OCI-LY7 (cell line): ENCODE results near the gene GRK4. TPM values are rescaled to one million over a fixed set of nuclear protein-coding genes. Genes with fewer than 3 reads are reported as not detected.

Experiments
- BruUV-seq: library from RNA; stranded (reverse); fragments of 400-500 nt; replicated peaks from 2 replicates; lab custom pipeline; 2021; lab: Mats Ljungman, UMichigan
- CTCF ChIA-PET: fragments of 300-600 bp; sonication (Branson Sonifier 250); formaldehyde crosslinking; loops from one replicate; lab custom pipeline; 2022; ENCODE audit warnings: antibody characterized with exemption; ENCODE audit not compliant: unreplicated experiment; lab: Charles Lee
- POLR2A ChIA-PET: fragments of 300-600 bp; sonication (Branson Sonifier 250); formaldehyde crosslinking; loops from one replicate; lab custom pipeline; 2022; ENCODE audit warnings: antibody characterized with exemption; lab: Charles Lee
- DNase-seq: peaks from one replicate; pipeline ENCODE4 v3.0.0-alpha.2; 2015; ENCODE audit warnings: low spot score
- H2AFZ ChIP-seq: fragments of 200-600 bp; sonication (generic), shearing (Covaris generic); 2 replicates; pipeline ENCODE4 v1.6.1; 2014; ENCODE audit warnings: mild to moderate bottlenecking, antibody characterized with exemption, low read length, moderate library complexity
- H3K27ac ChIP-seq: fragments of 200-600 bp; sonication (generic); 2 replicates; pipeline ENCODE4 v1.5.1; 2014; ENCODE audit warnings: mixed run types, low read depth, mild to moderate bottlenecking, moderate library complexity, low read length, inconsistent platforms; ENCODE audit not compliant: poor library complexity, severe bottlenecking
- H3K36me3 ChIP-seq: fragments of 200-600 bp; sonication (generic); 2 replicates; pipeline ENCODE4 v1.6.1; 2014; ENCODE audit warnings: mild to moderate bottlenecking, antibody characterized with exemption, low read length, moderate library complexity, mixed read lengths; ENCODE audit not compliant: insufficient read depth
- H3K4me1 ChIP-seq: fragments of 200-600 bp; sonication (generic); 2 replicates; pipeline ENCODE4 v1.5.1; 2014; ENCODE audit warnings: mild to moderate bottlenecking, low read length; ENCODE audit not compliant: insufficient read depth, poor library complexity, severe bottlenecking
- H3K4me2 ChIP-seq: fragments of 200-600 bp; sonication (generic); 2 replicates; pipeline ENCODE4 v1.6.1; 2014; ENCODE audit warnings: mild to moderate bottlenecking, low read length
- H3K4me3 ChIP-seq: fragments of 200-600 bp; sonication (generic); 2 replicates; pipeline ENCODE4 v1.5.1; 2014; ENCODE audit warnings: mild to moderate bottlenecking, low read depth, low read length; ENCODE audit not compliant: poor library complexity, severe bottlenecking
- H3K79me2 ChIP-seq: fragments of 200-600 bp; sonication (generic); 2 replicates; pipeline ENCODE4 v1.6.1; 2016; ENCODE audit warnings: low read depth, mild to moderate bottlenecking, low read length, moderate library complexity, mixed read lengths; ENCODE audit not compliant: insufficient read depth
- H3K9me2 ChIP-seq: fragments of 200-600 bp; sonication (generic); 2 replicates; pipeline ENCODE4 v1.6.1; 2016; ENCODE audit warnings: mild to moderate bottlenecking, low read length, mixed read lengths; ENCODE audit not compliant: insufficient read depth
- H3K9me3 ChIP-seq: fragments of 200-600 bp; sonication (generic); 2 replicates; pipeline ENCODE4 v1.6.1; 2014; ENCODE audit warnings: mild to moderate bottlenecking, mixed run types, low read length, mixed read lengths
- H4K20me1 ChIP-seq: fragments of 200-600 bp; sonication (generic); 2 replicates; pipeline ENCODE4 v1.6.1; 2014; ENCODE audit warnings: mild to moderate bottlenecking, antibody characterized with exemption, low read length, moderate library complexity, mixed read lengths; ENCODE audit not compliant: insufficient read depth
- CTCF ChIP-seq: fragments of 200-600 bp; sonication (generic); conservative IDR thresholded peaks from 2 replicates; pipeline ENCODE4 v1.5.1; 2014; ENCODE audit warnings: mild to moderate bottlenecking, antibody characterized with exemption, low read length, moderate library complexity, mixed read lengths
- EZH2phosphoT487 ChIP-seq: fragments of 200-600 bp; sonication (generic); IDR thresholded peaks from 2 replicates; pipeline ENCODE4 v1.6.1; 2018; ENCODE audit warnings: low read depth, borderline replicate concordance, mild to moderate bottlenecking, mixed run types, antibody characterized with exemption, low read length, moderate library complexity, mixed read lengths
- intact Hi-C: fragments of 100-400 bp; cut with micrococcal nuclease; formaldehyde crosslinking; loops from one replicate; pipeline ENCODE4 v1.10.0; 2022; ENCODE audit not compliant: unreplicated experiment
- total RNA-seq, 2 experiments: library from RNA; depleted of rRNA in 1 of 2; stranded (reverse); fragments of >200 nt in 1 of 2; shearing (Covaris generic) in 1 of 2; gene quantifications; 2 replicates each; pipeline ENCODE4 v1.2.3, GENCODE V29; 2014 to 2022

The GRK4 gene
- total RNA-seq, 2 experiments from 2014 or later: 6.5 to 9.1 TPM

GRCh38 chr4:3082925-3083515 is 119.6 kb downstream of the GRK4 start:
- BruUV-seq: no TSS peak
- Histone ChIP-seq H3K9me3 (no peaks in the 10 kb centered on the region), H3K4me3 (no peak overlapping the region), H2AFZ (no peak overlapping the region), H3K4me1 (peaks cover 16% of the 10 kb centered on the region), H3K36me3 (peaks cover 45% of the 10 kb centered on the region), H3K4me2 (no peak overlapping the region), H4K20me1 (peaks cover 5% of the 10 kb centered on the region; the same call in 1 of the 2 replicates), H3K27ac (no peak overlapping the region), H3K9me2 (no peaks in the 10 kb centered on the region), H3K79me2 (peaks cover 78% of the 10 kb centered on the region)
- TF ChIP-seq EZH2phosphoT487: no peak
- TF ChIP-seq CTCF: no peak
- CTCF ChIA-PET: no interaction called here
- DNase-seq: no peak
- intact Hi-C loops: no loop called here
- POLR2A ChIA-PET: interaction anchor here (0.6 kb wide), 1 partner anchor 1597 kb away, joined by 5 read pairs; no protein-coding TSS in a partner anchor

GRCh38 chr4:3083732-3084131 is 120.4 kb downstream of the GRK4 start:
- Histone ChIP-seq H4K20me1 (peaks cover 5% of the 10 kb centered on the region; the same call in 1 of the 2 replicates), H3K27ac (no peak overlapping the region), H3K4me3 (no peak overlapping the region), H3K36me3 (peaks cover 52% of the 10 kb centered on the region), H3K4me2 (no peak overlapping the region), H2AFZ (no peak overlapping the region), H3K79me2 (peaks cover 70% of the 10 kb centered on the region), H3K9me3 (no peaks in the 10 kb centered on the region), H3K4me1 (peaks cover 10% of the 10 kb centered on the region), H3K9me2 (no peaks in the 10 kb centered on the region)
- DNase-seq: no peak
- ChIA-PET POLR2A (no interaction called here), CTCF (no interaction called here)
- intact Hi-C loops: no loop called here
- no peak for TF ChIP-seq CTCF
- no peak for TF ChIP-seq EZH2phosphoT487
- no TSS peak for BruUV-seq

- no peak overlapping the region for H3K4me2 ChIP-seq
- H3K9me2 ChIP-seq: no peaks in the 10 kb centered on the region
- peaks cover 51% of the 10 kb centered on the region for H3K79me2 ChIP-seq
These were observed 122.7 kb downstream of the GRK4 start for GRCh38 chr4:3085948-3086670.

More at GRCh38 chr4:3085948-3086670, 122.7 kb downstream of the GRK4 start:
- H3K4me3 ChIP-seq: no peak overlapping the region
- DNase-seq: no peak
- H4K20me1 ChIP-seq: peaks cover 5% of the 10 kb centered on the region; the same call in 1 of the 2 replicates
- no peaks in the 10 kb centered on the region for H3K9me3 ChIP-seq
- intact Hi-C loops: no loop called here
- H3K36me3 ChIP-seq: peaks cover 64% of the 10 kb centered on the region
- BruUV-seq: no TSS peak
- peak overlapping the region; percentile 19 for H3K27ac ChIP-seq
- peaks cover 10% of the 10 kb centered on the region for H3K4me1 ChIP-seq
- ChIA-PET POLR2A (no interaction called here), CTCF (no interaction called here)
- TF ChIP-seq EZH2phosphoT487: no peak
- TF ChIP-seq CTCF: no peak
- H2AFZ ChIP-seq: no peak overlapping the region
